ENCODE data around the gene CD4. TPM values are rescaled to one million over a fixed set of nuclear protein-coding genes. Genes with fewer than 3 reads are reported as not detected.

The CD4 gene
- total RNA-seq, 4 donors from 2014 or later, result 1.00 to 7.9 (median 2.8) TPM

GRCh38 chr12:6772726-6773589 is 16.4 kb upstream of the CD4 start:
- peaks cover 5 to 79% (median 47%) of the 10 kb centered on the region in 4 donors for H3K4me1 ChIP-seq
- H3K27ac ChIP-seq, result peak overlapping the region; percentile 32 to 93 (median 58)
- in situ Hi-C loops (cut with MboI; ENCODE audit: low pct_ligation_motif_present in 1 of 4, low pct_unique_long_range_greater_than_20kb in 1 of 4, low sequenced_read_pairs in 3 of 4), result no loop called here
- H3K4me3 ChIP-seq, result peak overlapping the region in 3 of 4 donors; percentile 18 to 35 (median 26)
- no peaks in the 10 kb centered on the region for H3K36me3 ChIP-seq
- H3K9me3 ChIP-seq, result no peaks in the 10 kb centered on the region
- intact Hi-C loops (cut with DNase I; ENCODE audit: low total_unique reads), result loop anchor here (10.0 kb wide), 1 partner anchor 158 kb away; no protein-coding TSS in a partner anchor
- DNase-seq, result no peak
- no peaks in the 10 kb centered on the region for H3K27me3 ChIP-seq
- no peak for TF ChIP-seq POLR2A (IDR thresholded peaks at IDR 0.05)
- no peak for TF ChIP-seq POLR2AphosphoS5 (IDR thresholded peaks at IDR 0.05)
- TF ChIP-seq EP300 (IDR thresholded peaks at IDR 0.05; ENCODE audit: low read depth), result no peak
- TF ChIP-seq, protein P1, sequence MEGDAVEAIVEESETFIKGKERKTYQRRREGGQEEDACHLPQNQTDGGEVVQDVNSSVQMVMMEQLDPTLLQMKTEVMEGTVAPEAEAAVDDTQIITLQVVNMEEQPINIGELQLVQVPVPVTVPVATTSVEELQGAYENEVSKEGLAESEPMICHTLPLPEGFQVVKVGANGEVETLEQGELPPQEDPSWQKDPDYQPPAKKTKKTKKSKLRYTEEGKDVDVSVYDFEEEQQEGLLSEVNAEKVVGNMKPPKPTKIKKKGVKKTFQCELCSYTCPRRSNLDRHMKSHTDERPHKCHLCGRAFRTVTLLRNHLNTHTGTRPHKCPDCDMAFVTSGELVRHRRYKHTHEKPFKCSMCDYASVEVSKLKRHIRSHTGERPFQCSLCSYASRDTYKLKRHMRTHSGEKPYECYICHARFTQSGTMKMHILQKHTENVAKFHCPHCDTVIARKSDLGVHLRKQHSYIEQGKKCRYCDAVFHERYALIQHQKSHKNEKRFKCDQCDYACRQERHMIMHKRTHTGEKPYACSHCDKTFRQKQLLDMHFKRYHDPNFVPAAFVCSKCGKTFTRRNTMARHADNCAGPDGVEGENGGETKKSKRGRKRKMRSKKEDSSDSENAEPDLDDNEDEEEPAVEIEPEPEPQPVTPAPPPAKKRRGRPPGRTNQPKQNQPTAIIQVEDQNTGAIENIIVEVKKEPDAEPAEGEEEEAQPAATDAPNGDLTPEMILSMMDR (IDR thresholded peaks at IDR 0.05), result no peak
- 72% methylated on average over 21 of the region's 21 CpGs; no CpG with 5 or more reads in 1 of the 2 donors for WGBS, 2 donors (ENCODE audit: low coverage in 1 of 2)

DNA sequence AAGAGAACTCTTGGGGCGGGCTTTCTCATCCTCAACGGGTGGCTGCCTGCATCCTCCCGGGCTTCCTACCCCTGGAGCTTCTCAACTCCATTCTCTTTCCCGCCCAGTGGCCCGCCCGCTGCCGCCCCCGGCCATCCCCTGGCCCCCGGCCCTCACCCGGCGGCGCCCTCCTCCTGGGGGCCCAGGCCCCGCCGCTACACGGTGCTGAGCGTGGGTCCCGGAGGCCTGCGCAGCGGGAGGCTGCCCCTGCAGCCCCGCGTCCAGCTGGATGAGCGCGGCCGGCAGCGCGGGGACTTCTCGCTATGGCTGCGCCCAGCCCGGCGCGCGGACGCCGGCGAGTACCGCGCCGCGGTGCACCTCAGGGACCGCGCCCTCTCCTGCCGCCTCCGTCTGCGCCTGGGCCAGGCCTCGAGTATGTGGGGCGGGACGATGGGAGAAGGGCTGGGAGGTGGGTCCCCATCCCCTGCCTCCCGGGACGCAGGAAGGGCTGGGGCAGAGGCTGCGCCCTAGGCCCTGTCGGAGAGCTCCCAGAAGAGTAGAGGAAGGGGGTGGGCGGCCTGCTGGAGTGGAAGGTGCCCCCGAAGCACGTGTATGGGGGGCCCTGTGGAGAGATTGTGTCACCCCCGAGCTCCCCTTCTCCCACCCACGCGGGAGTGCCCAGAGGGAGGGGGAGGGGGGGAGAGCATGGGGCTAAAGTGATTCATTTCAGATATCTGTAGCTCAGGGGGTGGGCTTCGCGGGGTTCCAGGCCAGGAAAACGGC is 15.6 kb upstream of the CD4 start:
- peak overlapping the region in 3 of 4 donors; percentile 18 to 35 (median 26) for H3K4me3 ChIP-seq
- WGBS, 2 donors (ENCODE audit: low coverage in 1 of 2), result 22 to 33% methylated on average over 9 to 46 of the region's 60 CpGs
- in situ Hi-C loops (cut with MboI; ENCODE audit: low pct_ligation_motif_present in 1 of 4, low pct_unique_long_range_greater_than_20kb in 1 of 4, low sequenced_read_pairs in 3 of 4), result no loop called here
- TF ChIP-seq, protein P1 (IDR thresholded peaks at IDR 0.05), result no peak
- TF ChIP-seq EP300 (IDR thresholded peaks at IDR 0.05; ENCODE audit: low read depth) (no peak), POLR2AphosphoS5 (IDR thresholded peaks at IDR 0.05) (no peak), POLR2A (IDR thresholded peaks at IDR 0.05) (no peak)
- H3K27me3 ChIP-seq, result no peaks in the 10 kb centered on the region
- peak overlapping the region; percentile 32 to 64 (median 38) for H3K27ac ChIP-seq
- intact Hi-C loops (cut with DNase I; ENCODE audit: low total_unique reads), result loop anchor here (10.0 kb wide), 1 partner anchor 159 kb away; no protein-coding TSS in a partner anchor
- peaks cover 2 to 79% (median 46%) of the 10 kb centered on the region in 4 donors for H3K4me1 ChIP-seq
- DNase-seq, result no peak
- no peaks in the 10 kb centered on the region for H3K9me3 ChIP-seq
- no peaks in the 10 kb centered on the region for H3K36me3 ChIP-seq

- peaks cover 6 to 77% (median 38%) of the 10 kb centered on the region in 4 donors for H3K4me1 ChIP-seq
- peak overlapping the region in 3 of 4 donors; percentile 35 to 64 (median 41) for H3K27ac ChIP-seq
- no peaks in the 10 kb centered on the region for H3K36me3 ChIP-seq
- in situ Hi-C loops (cut with MboI; ENCODE audit: low pct_ligation_motif_present in 1 of 4, low pct_unique_long_range_greater_than_20kb in 1 of 4, low sequenced_read_pairs in 3 of 4) (no loop called here), intact Hi-C loops (cut with DNase I; ENCODE audit: low total_unique reads) (loop anchor here (10.0 kb wide), 1 partner anchor 160 kb away; no protein-coding TSS in a partner anchor)
- WGBS, 2 donors (ENCODE audit: low coverage in 1 of 2), result 70 to 84% methylated on average over 5 to 15 of the region's 15 CpGs
- H3K4me3 ChIP-seq, result peak overlapping the region in 1 of 4 donors; percentile 35
- TF ChIP-seq POLR2A (IDR thresholded peaks at IDR 0.05) (peak; percentile 21), EP300 (IDR thresholded peaks at IDR 0.05; ENCODE audit: low read depth) (no peak)
- no peaks in the 10 kb centered on the region for H3K27me3 ChIP-seq
- no peaks in the 10 kb centered on the region for H3K9me3 ChIP-seq
- no peak for DNase-seq
Observed at GRCh38 chr12:6774499-6775062, 14.7 kb upstream of the CD4 start.

GRCh38 chr12:6775185-6776174 is 13.8 kb upstream of the CD4 start:
- Histone ChIP-seq H3K4me3 (no peak overlapping the region), H3K4me1 (peaks cover 6 to 75% (median 37%) of the 10 kb centered on the region in 4 donors), H3K27me3 (no peaks in the 10 kb centered on the region), H3K36me3 (no peaks in the 10 kb centered on the region), H3K9me3 (no peaks in the 10 kb centered on the region), H3K27ac (no peak overlapping the region)
- intact Hi-C loops (cut with DNase I; ENCODE audit: low total_unique reads), result loop anchor here (10.0 kb wide), 1 partner anchor 161 kb away; no protein-coding TSS in a partner anchor
- WGBS, 2 donors (ENCODE audit: low coverage in 1 of 2), result 23 to 64% methylated on average over 7 to 16 of the region's 16 CpGs
- in situ Hi-C loops (cut with MboI; ENCODE audit: low pct_ligation_motif_present in 1 of 4, low pct_unique_long_range_greater_than_20kb in 1 of 4, low sequenced_read_pairs in 3 of 4), result no loop called here
- no peak for TF ChIP-seq POLR2A (IDR thresholded peaks at IDR 0.05)
- TF ChIP-seq, protein P1 (IDR thresholded peaks at IDR 0.05), result no peak
- no peak for TF ChIP-seq POLR2AphosphoS5 (IDR thresholded peaks at IDR 0.05)
- TF ChIP-seq EP300 (IDR thresholded peaks at IDR 0.05; ENCODE audit: low read depth), result no peak
- DNase-seq, result no peak
